PFSK-1 (cell line): ENCODE data around the gene TMTC2.

Experiments used
- POLR2AphosphoS5 ChIP-seq: IDR thresholded peaks from 2 replicates; pipeline ENCODE4 v1.6.1; 2012; ENCODE audit warnings: low read depth, mild to moderate bottlenecking, control low read depth, low read length, moderate library complexity
- TAF1 ChIP-seq: IDR thresholded peaks from 2 replicates; pipeline ENCODE4 v1.6.1; 2012; ENCODE audit warnings: low read length, control low read depth, borderline replicate concordance; ENCODE audit not compliant: insufficient read depth

GRCh38 chr12:82832981-82833380, 146.3 kb downstream of the TMTC2 start:
- TF ChIP-seq POLR2AphosphoS5, result no peak
- no peak for TF ChIP-seq TAF1
